Skeletal muscle cell (primary cell): ENCODE data around the gene KCNC3.
"Not testable (repeated sequence)": the region's sequence is repeated elsewhere in the genome, so short reads cannot be mapped to it uniquely, and the experiment has no call there.

Experiments used
- DNase-seq: peaks from one replicate; pipeline ENCODE4 v3.0.0-alpha.2; 2010; ENCODE audit warnings: low read depth
- H3K4me3 ChIP-seq: 2 replicates; pipeline ENCODE4 v1.5.1; 2011; ENCODE audit warnings: low read depth, mild to moderate bottlenecking, control low read depth, low read length, moderate library complexity

Gene KCNC3

GRCh38 chr19:50357178-50358100 is 28.3 kb upstream of the KCNC3 start:
- no peak for DNase-seq
- peak overlapping the region; percentile 38 for H3K4me3 ChIP-seq

- DNase-seq: no peak
- no peak overlapping the region for H3K4me3 ChIP-seq
These were observed 27.6 kb upstream of the KCNC3 start for GRCh38 chr19:50356691-50357177.

- DNase-seq, H3K4me3 ChIP-seq: not testable (repeated sequence)
These were observed 24.3 kb upstream of the KCNC3 start for GRCh38 chr19:50353487-50353880.

- no peak for DNase-seq
- H3K4me3 ChIP-seq: no peak overlapping the region
These were observed 23.1 kb upstream of the KCNC3 start for GRCh38 chr19:50352242-50352641.

- DNase-seq: no peak
- no peak overlapping the region for H3K4me3 ChIP-seq
These were observed 20.3 kb upstream of the KCNC3 start for GRCh38 chr19:50349277-50350057.

GRCh38 chr19:50347089-50347581 is 18.0 kb upstream of the KCNC3 start:
- not testable (repeated sequence) for DNase-seq, H3K4me3 ChIP-seq

GRCh38 chr19:50344661-50345318 is 15.6 kb upstream of the KCNC3 start:
- H3K4me3 ChIP-seq: no peak overlapping the region
- DNase-seq: no peak

- no peak for DNase-seq
- no peak overlapping the region for H3K4me3 ChIP-seq
These were observed 12.0 kb upstream of the KCNC3 start for GRCh38 chr19:50341091-50341564.

GRCh38 chr19:50340331-50340730 is 11.2 kb upstream of the KCNC3 start:
- no peak for DNase-seq
- H3K4me3 ChIP-seq: no peak overlapping the region

- H3K4me3 ChIP-seq: not testable (repeated sequence)
These were observed 7.9 kb upstream of the KCNC3 start for GRCh38 chr19:50337031-50337430.

GRCh38 chr19:50334741-50335421 is 5.7 kb upstream of the KCNC3 start:
- DNase-seq: no peak
- no peak overlapping the region for H3K4me3 ChIP-seq

More at GRCh38 chr19:50337031-50337430, 7.9 kb upstream of the KCNC3 start:
- DNase-seq: not testable (repeated sequence)

- peak; percentile 16 for DNase-seq
- H3K4me3 ChIP-seq: peak overlapping the region; percentile 53
These were observed 4.8 kb upstream of the KCNC3 start for GRCh38 chr19:50333737-50334617.

- DNase-seq: peak; percentile 53
- peak overlapping the region; percentile 53 for H3K4me3 ChIP-seq
These were observed 4.1 kb upstream of the KCNC3 start for GRCh38 chr19:50333235-50333736.

GRCh38 chr19:50332244-50333038 is 3.3 kb upstream of the KCNC3 start:
- no peak for DNase-seq
- H3K4me3 ChIP-seq: no peak overlapping the region

GRCh38 chr19:50331994-50332243 is 2.7 kb upstream of the KCNC3 start:
- DNase-seq: no peak
- H3K4me3 ChIP-seq: no peak overlapping the region

- no peak for DNase-seq
- no peak overlapping the region for H3K4me3 ChIP-seq
These were observed 2.2 kb upstream of the KCNC3 start for GRCh38 chr19:50331221-50331993.
